HS-5 (cell line): ENCODE measurements around the gene MPPED1.

Experiments
- DNase-seq: peaks from one replicate; pipeline ENCODE4 v3.0.0-alpha.2; 2012; ENCODE audit warnings: low read depth

The MPPED1 gene

GRCh38 chr22:43476751-43477725, 65.2 kb downstream of the MPPED1 start:
- DNase-seq, result no peak

GRCh38 chr22:43477966-43478365, 66.2 kb downstream of the MPPED1 start:
- DNase-seq, result no peak

GRCh38 chr22:43478621-43479300, 66.9 kb downstream of the MPPED1 start:
- no peak for DNase-seq

- no peak for DNase-seq
Observed at GRCh38 chr22:43479301-43479950, 67.6 kb downstream of the MPPED1 start.

- no peak for DNase-seq
Observed at GRCh38 chr22:43479962-43480361, 68.1 kb downstream of the MPPED1 start.

- no peak for DNase-seq
Observed at GRCh38 chr22:43481568-43482317, 69.9 kb downstream of the MPPED1 start.

GRCh38 chr22:43482318-43482625, 70.5 kb downstream of the MPPED1 start:
- no peak for DNase-seq

GRCh38 chr22:43483266-43483665, 71.5 kb downstream of the MPPED1 start:
- DNase-seq, result no peak

GRCh38 chr22:43483669-43484068, 71.9 kb downstream of the MPPED1 start:
- DNase-seq, result no peak

GRCh38 chr22:43484227-43484626, 72.4 kb downstream of the MPPED1 start:
- no peak for DNase-seq

GRCh38 chr22:43485502-43486089, 73.8 kb downstream of the MPPED1 start:
- DNase-seq, result no peak

GRCh38 chr22:43487311-43488030, 75.7 kb downstream of the MPPED1 start:
- DNase-seq, result no peak

- DNase-seq, result no peak
Observed at GRCh38 chr22:43488031-43488866, 76.4 kb downstream of the MPPED1 start.

- DNase-seq, result no peak
Observed at GRCh38 chr22:43488937-43489336, 77.1 kb downstream of the MPPED1 start.

- no peak for DNase-seq
Observed at GRCh38 chr22:43490311-43490710, 78.5 kb downstream of the MPPED1 start.

GRCh38 chr22:43491177-43491576, 79.4 kb downstream of the MPPED1 start:
- no peak for DNase-seq

- DNase-seq, result no peak
Observed at GRCh38 chr22:43491737-43492136, 79.9 kb downstream of the MPPED1 start.

GRCh38 chr22:43493297-43493696, 81.5 kb downstream of the MPPED1 start:
- no peak for DNase-seq

- DNase-seq, result no peak
Observed at GRCh38 chr22:43497956-43498855, 86.4 kb downstream of the MPPED1 start.
